NCI-H146 treated with DMSO at 0.1 percent for 48 hours (cell line): ENCODE measurements around the gene CELF2.
A peak's percentile ranks its signal among the peaks of the same experiment; 100 is the strongest.
"Not testable (repeated sequence)": the region's sequence is repeated elsewhere in the genome, so short reads cannot be mapped to it uniquely, and the experiment has no call there.

Source experiments
- DNase-seq: peaks from one replicate; lab custom pipeline; 2025; ENCODE audit not compliant: unreplicated experiment; lab: John Stamatoyannopoulos, UW

Gene CELF2

GRCh38 chr10:11336722-11337162 is 319.1 kb downstream of the CELF2 start:
- DNase-seq = peak; percentile 22

GRCh38 chr10:11337516-11337915 is 319.8 kb downstream of the CELF2 start:
- DNase-seq = no peak

GRCh38 chr10:11338160-11338844 is 320.6 kb downstream of the CELF2 start:
- peak; percentile 70 for DNase-seq

GRCh38 chr10:11339013-11339412 is 321.3 kb downstream of the CELF2 start:
- no peak for DNase-seq

GRCh38 chr10:11339660-11340059 is 322.0 kb downstream of the CELF2 start:
- DNase-seq = no peak

GRCh38 chr10:11341283-11341960 is 323.8 kb downstream of the CELF2 start:
- no peak for DNase-seq

GRCh38 chr10:11344081-11344480 is 326.4 kb downstream of the CELF2 start:
- DNase-seq = no peak

GRCh38 chr10:11344550-11344949 is 326.9 kb downstream of the CELF2 start:
- no peak for DNase-seq

GRCh38 chr10:11345224-11346054 is 327.8 kb downstream of the CELF2 start:
- peak; percentile 77 for DNase-seq

GRCh38 chr10:11347580-11347979 is 329.9 kb downstream of the CELF2 start:
- not testable (repeated sequence) for DNase-seq

- no peak for DNase-seq
These were observed 334.1 kb downstream of the CELF2 start for GRCh38 chr10:11351801-11352200.

GRCh38 chr10:11353006-11353896 is 335.6 kb downstream of the CELF2 start:
- DNase-seq = no peak

GRCh38 chr10:11354823-11355222 is 337.2 kb downstream of the CELF2 start:
- no peak for DNase-seq

GRCh38 chr10:11355592-11355991 is 337.9 kb downstream of the CELF2 start:
- DNase-seq = no peak

- no peak for DNase-seq
These were observed 339.8 kb downstream of the CELF2 start for GRCh38 chr10:11357439-11357838.

GRCh38 chr10:11358011-11358410 is 340.3 kb downstream of the CELF2 start:
- DNase-seq = no peak

- no peak for DNase-seq
These were observed 341.4 kb downstream of the CELF2 start for GRCh38 chr10:11358923-11359575.

- no peak for DNase-seq
These were observed 342.2 kb downstream of the CELF2 start for GRCh38 chr10:11359869-11360268.

GRCh38 chr10:11363497-11363896 is 345.8 kb downstream of the CELF2 start:
- no peak for DNase-seq

- DNase-seq = no peak
These were observed 346.6 kb downstream of the CELF2 start for GRCh38 chr10:11364241-11364640.
